GM18505 (cell line): ENCODE data around the gene MNX1.
A peak's percentile ranks its signal among the peaks of the same experiment; 100 is the strongest.

Experiments
- ATAC-seq: cut with Tn5 transposase; IDR thresholded peaks from one replicate; pipeline ENCODE4 v1.9.1; 2021; ENCODE audit not compliant: unreplicated experiment
- POLR2A ChIP-seq: IDR thresholded peaks from 4 replicates; pipeline ENCODE4 v1.6.1; 2011; ENCODE audit warnings: borderline replicate concordance; ENCODE audit not compliant: insufficient read depth, insufficient read length; ENCODE audit errors: extremely low read depth

Gene MNX1

DNA sequence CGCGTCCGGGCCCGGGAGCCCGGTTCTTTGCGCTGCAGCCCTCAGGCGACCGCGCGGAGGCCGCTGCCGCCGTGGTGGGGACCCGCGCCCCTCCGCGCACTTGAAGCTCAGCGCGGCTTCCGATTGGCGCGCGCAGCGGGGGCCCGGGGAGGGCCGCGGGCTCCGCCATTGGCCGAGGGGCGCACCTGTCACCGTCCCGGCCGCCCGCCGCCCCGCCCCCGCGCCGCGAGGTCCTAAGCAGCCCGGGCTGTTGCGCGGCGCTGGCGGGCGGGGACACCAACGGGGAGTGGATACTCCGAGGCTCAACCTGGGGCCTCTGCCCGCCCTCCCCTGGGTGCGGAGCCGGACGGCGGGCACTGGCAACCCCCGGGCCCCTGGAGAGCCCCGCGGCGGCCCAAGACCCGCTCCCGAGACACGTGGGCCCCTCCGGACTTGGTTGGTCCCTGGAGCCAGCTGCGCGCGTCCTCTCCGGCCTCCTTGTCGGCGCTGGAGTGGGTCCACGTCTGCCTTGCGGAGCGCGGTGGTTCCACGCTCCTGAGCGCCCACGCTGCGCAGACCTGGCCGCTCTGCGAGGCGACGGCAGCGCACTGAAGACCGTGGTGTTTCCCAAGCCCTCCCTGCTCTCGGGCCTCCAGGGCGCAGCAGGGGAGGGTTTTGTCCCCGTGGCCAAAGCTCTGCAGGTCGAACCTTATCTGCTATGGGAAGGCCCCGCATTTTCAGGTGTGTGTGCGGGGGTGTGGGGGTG is at the start of gene MNX1:
MNX1 (minus strand) TSS at position 76 of the 745 bp plus-strand sequence. CDS start 313 bp downstream, outside the sequence.
- TF ChIP-seq POLR2A = no peak
- ATAC-seq = peak; percentile 80

DNA sequence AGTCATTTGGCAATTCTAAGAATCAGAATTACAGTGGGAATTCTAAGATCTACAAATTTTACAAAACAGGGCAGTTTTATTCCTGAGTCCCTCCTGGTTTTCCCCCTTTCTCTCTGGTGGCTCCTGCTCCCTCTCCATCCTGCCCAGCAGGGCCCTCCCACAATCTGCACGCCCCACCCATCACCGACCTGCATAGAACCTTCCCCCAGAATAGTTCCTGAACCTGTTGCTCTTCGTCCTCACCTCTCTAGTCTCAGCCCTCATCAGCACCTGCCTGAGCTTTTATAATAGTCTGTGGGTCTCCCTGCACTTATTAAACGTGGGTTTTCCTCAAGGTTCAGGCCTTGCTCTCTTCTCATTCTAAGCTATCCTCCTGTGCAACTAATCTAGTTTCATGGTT is 49.1 kb upstream of the MNX1 start:
- no peak for TF ChIP-seq POLR2A
- ATAC-seq = no peak

DNA sequence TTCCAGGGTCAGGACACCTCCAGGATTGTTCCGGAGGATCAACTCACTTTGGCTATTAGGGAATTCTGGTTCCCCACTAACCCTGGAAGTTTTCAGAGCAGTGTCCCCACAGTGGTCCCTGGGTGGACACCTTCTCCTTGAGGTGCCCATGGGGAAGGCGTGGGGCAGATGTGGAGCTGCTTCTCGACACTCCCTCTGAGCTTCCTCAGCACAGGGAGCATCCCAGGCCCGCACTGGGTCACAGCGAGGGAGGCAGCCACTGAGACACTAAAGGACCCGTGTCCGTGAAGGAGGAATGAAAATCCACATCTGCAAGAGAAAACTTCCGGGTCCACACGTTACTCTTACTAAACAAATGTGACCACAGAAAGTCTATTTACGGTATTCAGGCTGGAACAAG is 48.2 kb upstream of the MNX1 start:
- ATAC-seq = no peak
- TF ChIP-seq POLR2A = no peak

DNA sequence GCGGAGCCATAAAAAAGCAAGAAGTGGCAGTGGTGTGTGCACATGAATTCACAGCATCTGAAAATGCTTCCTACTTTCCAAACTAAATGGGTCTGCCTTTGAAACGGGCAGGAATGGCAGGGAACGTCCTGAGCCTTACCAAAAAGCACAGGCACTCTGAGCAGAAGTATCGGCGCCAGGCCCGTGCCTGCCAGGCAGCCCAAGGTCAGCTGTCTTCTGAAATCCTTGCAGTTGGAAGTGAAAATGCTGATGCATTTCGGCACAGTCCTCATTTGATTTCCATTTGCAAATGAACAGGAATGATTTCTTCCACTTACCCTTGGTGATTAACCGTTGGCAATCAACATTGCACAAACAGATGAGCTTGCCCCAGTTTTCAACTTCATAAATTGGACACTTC is 47.6 kb upstream of the MNX1 start:
- no peak for TF ChIP-seq POLR2A

DNA sequence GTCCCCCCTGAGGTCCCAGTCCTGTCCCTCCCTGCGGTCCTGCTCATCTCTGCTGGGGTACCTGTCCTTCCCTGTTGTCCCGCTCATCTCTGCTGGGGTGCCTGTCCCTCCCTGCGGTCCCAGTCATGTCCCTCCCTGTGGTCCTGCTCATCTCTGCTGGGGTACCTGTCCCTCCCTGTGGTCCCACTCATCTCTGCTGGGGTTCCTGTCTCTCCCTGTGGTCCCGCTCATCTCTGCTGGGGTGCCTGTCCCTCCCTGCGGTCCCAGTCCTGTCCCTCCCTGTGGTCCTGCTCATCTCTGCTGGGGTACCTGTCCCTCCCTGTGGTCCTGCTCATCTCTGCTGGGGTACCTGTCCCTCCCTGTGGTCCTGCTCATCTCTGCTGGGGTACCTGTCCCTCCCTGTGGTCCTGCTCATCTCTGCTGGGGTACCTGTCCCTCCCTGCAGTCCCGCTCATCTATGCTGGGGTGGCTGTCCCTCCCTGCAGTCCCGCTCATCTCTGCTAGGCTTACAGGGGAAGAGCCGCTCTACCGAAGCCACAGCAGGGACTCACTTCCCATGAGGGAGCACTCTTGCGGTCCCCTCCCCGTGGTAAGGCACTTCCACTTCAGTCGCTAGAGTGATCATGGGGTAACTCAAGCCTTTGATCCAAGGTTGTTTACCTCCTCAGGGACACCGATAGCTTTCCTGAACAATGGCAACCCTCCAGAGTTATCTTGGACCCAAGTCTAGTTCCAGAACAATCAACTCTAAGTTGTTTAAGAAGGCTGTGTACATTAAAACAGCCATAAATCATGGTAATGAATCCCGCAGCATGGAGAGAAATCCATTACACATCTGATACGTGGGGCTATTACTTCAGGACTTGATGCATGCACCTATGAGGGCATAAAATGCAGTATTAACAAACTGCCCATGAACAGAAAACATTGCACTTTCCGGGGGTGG is 46.8 kb upstream of the MNX1 start:
- no peak for TF ChIP-seq POLR2A
- no peak for ATAC-seq

More for the DNA sequence above, 47.6 kb upstream of the MNX1 start:
- ATAC-seq = no peak

DNA sequence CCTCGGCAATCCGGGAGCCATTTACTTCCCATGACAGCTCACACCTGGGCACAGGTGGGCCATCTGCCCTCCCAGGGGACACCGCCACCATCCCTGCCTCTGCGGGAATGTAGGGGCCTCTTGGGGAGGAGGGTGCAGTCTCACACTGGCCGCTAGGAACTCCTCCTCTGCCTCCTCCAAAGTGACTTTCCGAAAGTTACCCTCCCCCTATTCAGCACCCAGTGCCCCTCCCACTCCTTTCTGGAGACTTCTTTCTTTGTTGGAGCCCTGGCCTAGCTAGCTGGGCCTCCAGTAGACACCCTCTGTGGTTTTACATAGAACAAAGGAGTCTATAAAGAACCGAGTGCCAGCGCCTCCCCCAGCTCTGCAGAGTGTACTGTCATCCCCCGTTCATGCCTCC is 45.8 kb upstream of the MNX1 start:
- no peak for ATAC-seq
- no peak for TF ChIP-seq POLR2A

DNA sequence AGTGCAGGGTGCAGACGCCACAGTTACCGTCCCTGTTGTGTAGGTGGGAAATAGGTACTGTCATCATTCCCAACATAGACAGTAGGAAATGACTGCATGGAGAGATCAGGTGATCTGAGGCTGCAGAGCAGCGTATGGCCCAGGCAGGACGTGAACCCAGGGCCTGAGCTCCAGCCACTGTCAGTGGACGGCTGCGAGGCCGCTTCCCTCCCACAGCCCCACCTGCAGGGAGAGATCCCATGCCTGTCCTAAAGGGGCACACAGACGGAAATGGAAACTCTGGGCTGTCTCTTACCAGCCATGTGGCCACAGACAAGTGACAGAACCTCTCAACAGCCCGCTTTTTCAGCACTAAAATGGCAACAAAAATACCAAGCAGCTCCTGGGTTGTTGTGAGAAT is 44.5 kb upstream of the MNX1 start:
- no peak for TF ChIP-seq POLR2A
- ATAC-seq = no peak

DNA sequence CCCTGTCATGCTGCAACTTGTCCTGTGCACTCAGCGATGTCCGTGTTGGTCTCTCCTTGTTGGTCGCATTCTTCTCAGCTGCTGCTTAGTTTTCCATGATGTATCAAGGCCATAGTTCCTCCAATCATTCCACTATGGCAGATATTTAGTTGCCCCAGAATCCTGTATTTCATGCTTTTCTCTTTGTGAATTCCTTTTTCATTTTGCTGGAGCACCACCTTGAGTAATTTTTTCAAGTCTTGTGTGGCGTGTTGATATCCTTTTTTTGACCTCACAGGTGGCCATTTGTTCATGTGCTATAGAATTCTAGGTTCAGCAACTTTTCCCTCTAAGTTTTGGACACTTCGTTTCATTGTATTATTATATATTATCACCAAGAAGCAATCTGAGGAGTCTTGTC is 42.7 kb upstream of the MNX1 start:
- no peak for ATAC-seq
- no peak for TF ChIP-seq POLR2A

DNA sequence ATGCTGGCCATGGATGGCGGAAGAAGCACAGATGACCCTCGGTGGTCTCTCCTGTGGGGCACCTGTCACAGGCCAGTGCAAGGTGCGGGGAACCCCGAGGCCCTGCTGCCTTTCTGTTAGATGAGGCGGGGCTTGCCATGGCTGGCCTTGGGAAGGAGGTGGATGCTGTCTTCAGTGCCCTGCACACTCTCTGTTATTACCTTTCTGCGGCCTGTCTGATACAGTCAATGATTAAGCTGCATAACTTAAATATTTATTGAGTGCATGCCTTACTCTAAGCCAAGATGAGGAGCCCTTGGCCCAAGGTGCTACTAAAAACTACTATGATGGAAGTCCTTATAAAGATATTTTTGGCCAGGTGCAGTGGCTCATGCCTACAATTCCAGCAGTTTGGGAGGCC is 36.7 kb upstream of the MNX1 start:
- ATAC-seq = no peak
- TF ChIP-seq POLR2A = no peak

DNA sequence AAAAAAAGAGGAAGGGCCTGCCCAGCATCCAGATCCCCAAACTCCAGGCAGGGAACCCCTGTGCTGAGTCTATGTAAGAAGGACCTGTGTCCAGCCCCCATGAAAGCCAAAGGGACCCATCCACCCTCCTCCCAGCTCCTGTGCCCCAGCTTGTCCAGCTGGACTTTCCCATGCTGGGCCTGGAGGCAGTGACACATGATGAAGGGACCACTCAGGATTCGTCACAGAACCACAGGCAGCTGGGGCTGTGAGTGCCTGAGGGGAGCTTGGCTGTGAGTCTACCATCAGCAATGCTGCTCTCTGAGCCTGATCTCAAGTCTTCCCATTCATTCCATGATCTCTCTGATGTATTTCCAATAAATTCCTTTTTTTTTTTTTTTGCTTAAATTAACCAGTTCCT is 36.2 kb upstream of the MNX1 start:
- TF ChIP-seq POLR2A = no peak
- no peak for ATAC-seq

DNA sequence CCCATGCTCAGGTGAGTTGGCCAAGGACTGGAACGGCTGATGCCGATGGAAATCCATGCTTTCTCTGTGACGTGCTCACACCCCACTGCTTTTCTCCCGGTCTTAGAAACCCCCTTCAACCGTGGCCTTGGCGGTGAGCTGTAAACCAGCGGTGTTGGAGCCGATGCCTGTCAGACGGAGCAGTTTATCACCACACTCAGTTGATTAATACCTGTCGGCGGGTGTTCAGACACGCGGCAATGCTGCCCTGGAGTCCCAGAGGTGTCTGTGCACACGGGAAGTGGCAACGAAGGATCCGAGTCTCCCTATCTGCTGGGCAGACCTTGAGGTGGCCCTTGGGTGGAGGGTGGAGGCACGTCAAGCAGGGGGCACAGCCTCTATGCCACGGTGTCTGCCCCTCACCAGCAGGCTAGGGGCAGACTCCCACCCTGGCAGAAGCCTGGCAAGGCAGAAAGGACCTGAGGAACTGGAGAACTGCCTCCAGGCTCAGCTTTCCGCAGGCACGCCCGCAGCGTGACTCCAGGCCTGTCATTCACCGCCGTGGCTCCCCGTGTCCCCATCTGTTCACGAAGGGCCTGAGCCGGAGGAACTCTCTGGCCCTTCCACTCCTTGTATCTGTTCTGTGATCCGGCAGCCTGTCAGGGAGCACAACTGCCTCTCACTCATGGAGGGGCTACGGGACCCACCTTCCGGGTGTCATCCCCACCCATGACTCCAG is 34.6 kb upstream of the MNX1 start:
- ATAC-seq = no peak
- TF ChIP-seq POLR2A = no peak

DNA sequence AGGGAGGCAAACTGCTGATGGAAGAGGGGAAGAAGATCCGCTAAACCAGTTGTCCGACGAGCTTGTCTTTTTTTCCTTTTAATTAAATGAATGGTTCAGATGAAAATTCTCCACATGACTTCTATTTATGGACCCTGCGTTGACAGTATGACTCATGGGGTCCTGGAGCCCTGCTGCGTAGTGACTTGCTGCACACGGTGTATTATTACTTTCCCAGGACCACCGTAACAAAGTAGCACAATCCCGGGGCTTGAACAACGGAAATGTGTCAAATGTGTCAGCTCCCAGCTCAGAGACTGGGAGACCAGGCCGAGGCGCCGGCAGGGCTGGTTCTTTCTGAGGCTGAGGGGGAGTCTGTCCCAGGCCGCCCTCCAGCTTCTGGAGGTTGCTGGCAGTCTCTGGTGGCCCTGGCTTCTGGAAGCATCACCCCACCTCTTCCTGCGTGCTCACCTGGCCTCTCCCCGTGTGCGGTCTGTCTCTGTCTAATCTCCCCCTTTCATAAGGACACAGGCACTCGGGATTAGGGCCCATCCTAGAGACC is 33.8 kb upstream of the MNX1 start:
- TF ChIP-seq POLR2A = no peak
- ATAC-seq = no peak

DNA sequence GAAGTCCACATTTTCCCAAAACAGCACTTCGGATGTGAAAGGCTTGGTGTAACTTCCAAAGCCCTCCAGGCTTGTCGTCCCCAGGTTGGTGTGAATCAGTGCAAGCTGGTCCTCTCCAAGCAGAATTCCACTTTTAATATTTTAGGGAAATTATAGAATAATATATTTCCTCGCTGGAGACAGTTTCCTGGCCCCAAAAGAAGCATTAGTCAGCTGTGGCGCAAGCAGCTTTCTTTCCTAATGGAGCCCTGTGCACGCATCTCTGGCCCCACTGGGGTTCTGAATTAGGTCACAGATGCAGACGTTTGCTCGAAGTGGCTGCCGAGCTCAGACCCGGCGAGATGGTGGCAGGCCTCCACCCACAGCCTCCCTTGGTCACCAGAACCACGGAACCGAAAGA is 33.3 kb upstream of the MNX1 start:
- ATAC-seq = no peak
- TF ChIP-seq POLR2A = no peak
